GM10847 (cell line): ENCODE data around the gene SCFD2.

Source experiments
- POLR2A ChIP-seq: IDR thresholded peaks from 2 replicates; pipeline ENCODE4 v1.6.1; 2011; ENCODE audit not compliant: insufficient read length; ENCODE audit errors: extremely low read depth

The SCFD2 gene

GRCh38 chr4:52946855-52947254 lies 419.0 kb downstream of the SCFD2 start:
- TF ChIP-seq POLR2A: no peak

- no peak for TF ChIP-seq POLR2A
These were observed 419.9 kb downstream of the SCFD2 start for GRCh38 chr4:52945982-52946381.

GRCh38 chr4:52945326-52945898 lies 420.4 kb downstream of the SCFD2 start:
- no peak for TF ChIP-seq POLR2A

- TF ChIP-seq POLR2A: no peak
These were observed 422.2 kb downstream of the SCFD2 start for GRCh38 chr4:52943677-52944076.

GRCh38 chr4:52942936-52943335 lies 422.9 kb downstream of the SCFD2 start:
- no peak for TF ChIP-seq POLR2A

GRCh38 chr4:52941450-52941849 lies 424.4 kb downstream of the SCFD2 start:
- no peak for TF ChIP-seq POLR2A

GRCh38 chr4:52939739-52940138 lies 426.1 kb downstream of the SCFD2 start:
- no peak for TF ChIP-seq POLR2A

- TF ChIP-seq POLR2A: no peak
These were observed 426.5 kb downstream of the SCFD2 start for GRCh38 chr4:52939325-52939724.

- no peak for TF ChIP-seq POLR2A
These were observed 428.0 kb downstream of the SCFD2 start for GRCh38 chr4:52937829-52938228.

GRCh38 chr4:52936729-52937128 lies 429.1 kb downstream of the SCFD2 start:
- TF ChIP-seq POLR2A: no peak

- TF ChIP-seq POLR2A: no peak
These were observed 430.5 kb downstream of the SCFD2 start for GRCh38 chr4:52935317-52935716.

- no peak for TF ChIP-seq POLR2A
These were observed 432.1 kb downstream of the SCFD2 start for GRCh38 chr4:52933738-52934137.

GRCh38 chr4:52932591-52933470 lies 433.0 kb downstream of the SCFD2 start:
- no peak for TF ChIP-seq POLR2A

GRCh38 chr4:52931243-52931642 lies 434.6 kb downstream of the SCFD2 start:
- TF ChIP-seq POLR2A: no peak

- no peak for TF ChIP-seq POLR2A
These were observed 439.5 kb downstream of the SCFD2 start for GRCh38 chr4:52926196-52926974.

GRCh38 chr4:52925531-52925968 lies 440.3 kb downstream of the SCFD2 start:
- TF ChIP-seq POLR2A: no peak
